ENCODE data around the gene GAB2.
A peak's percentile ranks its signal among the peaks of the same experiment; 100 is the strongest.

GAB2 gene

GRCh38 chr11:78432956-78433355 is 15.3 kb upstream of the GAB2 start (continued):
- TF ChIP-seq PRDM10 (tag by site-specific recombination; IDR thresholded peaks at IDR 0.05) = no peak
- TF ChIP-seq ZFHX2 (tag by site-specific recombination; conservative IDR thresholded peaks at IDR 0.05) = no peak
- TF ChIP-seq ZNF114 (tag by site-specific recombination; IDR thresholded peaks at IDR 0.05) = no peak
- no peak for TF ChIP-seq ZNF549 (tag by site-specific recombination; IDR thresholded peaks at IDR 0.05)
- TF ChIP-seq YY1 (tag by site-specific recombination; IDR thresholded peaks at IDR 0.05) = no peak

- no peaks in the 10 kb centered on the region for H3K9me3 ChIP-seq (ENCODE audit: control insufficient read depth, insufficient read depth, low read depth, low read length)
- peaks cover 0 to 3% of the 10 kb centered on the region in 2 experiments; a peak in 1 of 3 replicates for H3K36me3 ChIP-seq (ENCODE audit: control insufficient read depth in 2 of 2, insufficient read depth in 1 of 2, low read length in 2 of 2)
- H3K4me1 ChIP-seq (ENCODE audit: control insufficient read depth, insufficient read depth, low read length) = no peaks in the 10 kb centered on the region
- ChIA-PET CTCF (interaction anchor here (0.6 to 5.5 kb wide), 8 partner anchors 12 to 204 kb away, joined by 3 to 41 read pairs (median 4); partner anchors contain the start of gene GAB2), POLR2A (interaction anchor here (0.7 kb wide), 1 partner anchor 123 kb away, joined by 4 read pairs; no protein-coding TSS in a partner anchor)
- no peak overlapping the region for H3K4me3 ChIP-seq (ENCODE audit: low read depth, low read length)
- no peak overlapping the region for H3K27ac ChIP-seq (ENCODE audit: extremely low read depth, low read depth, low read length)
- peak; percentile 34; the same call in 1 of the 2 replicates for TF ChIP-seq ZNF654 (tag by site-specific recombination; IDR thresholded peaks at IDR 0.05; ENCODE audit: low read depth)
- TF ChIP-seq CTCF (tag by site-specific recombination; IDR thresholded peaks at IDR 0.05) = peak; percentile 38; the same call in 1 of the 2 replicates
- TF ChIP-seq OVOL3 (tag by site-specific recombination; IDR thresholded peaks at IDR 0.05) = no peak
- no peak for TF ChIP-seq TRIM28 (IDR thresholded peaks at IDR 0.05; ENCODE audit: borderline replicate concordance, low read length)
- TF ChIP-seq ZFP3 (tag by site-specific recombination; IDR thresholded peaks at IDR 0.05; ENCODE audit: low read depth) = no peak
- TF ChIP-seq ZNF555 (tag by site-specific recombination; conservative IDR thresholded peaks at IDR 0.05) = no peak
- TF ChIP-seq ZNF223 (tag by site-specific recombination; IDR thresholded peaks at IDR 0.05) = no peak
- TF ChIP-seq INSM2 (tag by site-specific recombination; IDR thresholded peaks at IDR 0.05) = no peak
Measured at GRCh38 chr11:78432058-78432515, 14.5 kb upstream of the GAB2 start.

GRCh38 chr11:78429660-78430059 is 12.0 kb upstream of the GAB2 start:
- Histone ChIP-seq H3K9me3 (ENCODE audit: control insufficient read depth, insufficient read depth, low read depth, low read length) (no peaks in the 10 kb centered on the region), H3K36me3 (ENCODE audit: control insufficient read depth in 2 of 2, insufficient read depth in 1 of 2, low read length in 2 of 2) (no peaks in the 10 kb centered on the region), H3K4me1 (ENCODE audit: control insufficient read depth, insufficient read depth, low read length) (no peaks in the 10 kb centered on the region), H3K4me3 (ENCODE audit: low read depth, low read length) (no peak overlapping the region), H3K27ac (ENCODE audit: extremely low read depth, low read depth, low read length) (no peak overlapping the region)
- no peak for TF ChIP-seq ZNF114 (tag by site-specific recombination; IDR thresholded peaks at IDR 0.05)
- no peak for TF ChIP-seq IKZF3 (tag by site-specific recombination; IDR thresholded peaks at IDR 0.05)
- no peak for TF ChIP-seq ZNF274 (IDR thresholded peaks at IDR 0.05; ENCODE audit: low read length)
- TF ChIP-seq ZNF274 (tag by site-specific recombination; IDR thresholded peaks at IDR 0.05; ENCODE audit: borderline replicate concordance) = no peak
- ChIA-PET CTCF (interaction anchor here (1.9 to 5.5 kb wide), 3 partner anchors 9 to 201 kb away, joined by 4 to 41 read pairs (median 7); partner anchors contain the start of gene GAB2), POLR2A (no interaction called here)
